Esophagus squamous epithelium (tissue), 4 donors: ENCODE results near the gene SLITRK1.

Experiments used
- POLR2A ChIP-seq, 4 donors: fragments of 450-650 bp; IDR thresholded peaks; one replicate each; pipeline ENCODE4 v1.6.1; 2017; ENCODE audit warnings: antibody characterized with exemption in 4 of 4, mild to moderate bottlenecking in 4 of 4, moderate library complexity in 3 of 4
- TF ChIP-seq, protein P1 (sequence below), 6 experiments: fragments of 450-650 bp in 4 of 6; fragments of 200-600 bp in 2 of 6; sonication (generic) in 2 of 6; IDR thresholded peaks; one replicate each; pipeline ENCODE4 v1.5.1; 2016 to 2019; ENCODE audit warnings: antibody characterized with exemption in 6 of 6, mild to moderate bottlenecking in 4 of 6, moderate library complexity in 4 of 6

DNA sequence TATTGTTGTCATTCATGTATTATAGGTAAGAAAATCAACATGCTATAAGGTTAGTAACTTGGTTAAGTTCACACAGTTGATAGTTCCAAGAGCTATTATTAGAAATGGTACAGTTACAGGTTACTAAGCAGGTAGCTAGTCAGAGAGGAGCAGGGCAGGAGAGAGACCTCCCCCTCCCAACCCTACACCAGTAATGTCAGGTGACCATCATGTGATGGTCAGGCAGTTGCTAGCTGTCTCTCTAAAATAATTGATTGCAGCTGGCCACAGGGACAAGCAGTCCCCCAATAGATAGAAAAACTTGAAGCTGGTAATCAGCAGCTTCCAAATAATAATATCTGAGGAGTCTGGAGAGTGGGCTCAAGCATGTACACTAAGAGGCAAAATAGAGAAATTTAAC is 14.6 kb downstream of the SLITRK1 start:
- TF ChIP-seq, protein P1, sequence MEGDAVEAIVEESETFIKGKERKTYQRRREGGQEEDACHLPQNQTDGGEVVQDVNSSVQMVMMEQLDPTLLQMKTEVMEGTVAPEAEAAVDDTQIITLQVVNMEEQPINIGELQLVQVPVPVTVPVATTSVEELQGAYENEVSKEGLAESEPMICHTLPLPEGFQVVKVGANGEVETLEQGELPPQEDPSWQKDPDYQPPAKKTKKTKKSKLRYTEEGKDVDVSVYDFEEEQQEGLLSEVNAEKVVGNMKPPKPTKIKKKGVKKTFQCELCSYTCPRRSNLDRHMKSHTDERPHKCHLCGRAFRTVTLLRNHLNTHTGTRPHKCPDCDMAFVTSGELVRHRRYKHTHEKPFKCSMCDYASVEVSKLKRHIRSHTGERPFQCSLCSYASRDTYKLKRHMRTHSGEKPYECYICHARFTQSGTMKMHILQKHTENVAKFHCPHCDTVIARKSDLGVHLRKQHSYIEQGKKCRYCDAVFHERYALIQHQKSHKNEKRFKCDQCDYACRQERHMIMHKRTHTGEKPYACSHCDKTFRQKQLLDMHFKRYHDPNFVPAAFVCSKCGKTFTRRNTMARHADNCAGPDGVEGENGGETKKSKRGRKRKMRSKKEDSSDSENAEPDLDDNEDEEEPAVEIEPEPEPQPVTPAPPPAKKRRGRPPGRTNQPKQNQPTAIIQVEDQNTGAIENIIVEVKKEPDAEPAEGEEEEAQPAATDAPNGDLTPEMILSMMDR (IDR thresholded peaks at IDR 0.05) = no peak
- no peak for TF ChIP-seq POLR2A (IDR thresholded peaks at IDR 0.05)
